NCI-H128 (cell line): ENCODE results near the gene GARIN5A.
"Not testable (repeated sequence)": the region's sequence is repeated elsewhere in the genome, so short reads cannot be mapped to it uniquely, and the experiment has no call there.

Source experiments
- DNase-seq: peaks from one replicate; lab custom pipeline; 2025; ENCODE audit not compliant: unreplicated experiment; lab: John Stamatoyannopoulos, UW

GARIN5A gene

DNA sequence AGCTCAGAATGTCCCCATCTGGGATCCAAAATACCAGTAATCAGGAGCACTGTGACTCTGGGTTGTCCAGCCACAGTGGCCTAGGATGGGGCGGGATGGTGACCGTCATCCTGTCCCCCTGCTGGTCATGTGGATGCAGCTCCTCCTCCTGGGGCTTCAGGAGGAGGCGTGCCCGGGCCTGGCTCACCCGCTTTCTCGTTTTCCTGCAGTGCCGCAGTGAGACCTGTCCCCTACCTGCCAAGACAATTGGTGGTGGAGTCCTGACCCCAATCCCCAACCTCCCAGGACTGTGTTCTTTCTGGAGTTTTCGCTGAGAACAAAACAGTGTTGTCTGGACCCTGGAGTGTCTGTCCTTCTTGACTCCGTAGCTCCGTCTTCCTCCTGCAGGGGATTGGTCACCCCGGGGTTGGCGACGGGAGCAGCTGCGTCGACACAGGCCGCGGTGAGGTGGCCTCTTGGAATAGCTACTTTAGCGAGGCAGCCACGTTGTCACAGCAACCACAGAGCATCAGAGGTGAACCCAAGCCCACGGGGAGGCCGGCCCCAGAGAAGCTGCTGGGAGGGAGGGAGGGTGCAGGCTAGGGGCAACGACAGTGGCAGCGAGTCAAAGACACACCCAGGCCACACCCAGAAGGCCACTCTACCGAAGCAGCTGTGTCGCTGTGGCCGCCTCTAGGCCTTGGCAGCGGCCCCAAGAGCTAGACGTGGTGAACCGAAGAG, 10.5 kb downstream of the GARIN5A start:
- DNase-seq: no peak

DNA sequence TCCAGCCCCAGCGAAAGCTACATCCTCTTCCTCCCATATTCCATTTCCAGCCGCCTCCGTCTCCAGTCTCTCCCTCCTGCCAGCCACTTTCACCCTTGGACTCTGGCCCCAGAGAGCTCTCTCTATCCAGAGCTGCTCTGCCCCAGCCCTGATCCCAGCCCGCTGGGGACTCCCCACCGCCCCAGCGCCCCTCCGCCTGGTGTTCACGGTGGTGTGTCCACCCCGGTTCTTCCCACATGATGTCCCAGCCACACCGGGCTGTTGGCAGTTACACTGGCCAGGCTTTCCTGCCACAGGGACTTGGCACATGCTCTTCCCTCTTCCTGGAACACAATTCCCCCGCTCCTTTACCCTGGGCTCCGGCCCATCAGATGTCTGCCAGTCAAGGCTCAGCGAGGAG, 11.6 kb downstream of the GARIN5A start:
- no peak for DNase-seq

DNA sequence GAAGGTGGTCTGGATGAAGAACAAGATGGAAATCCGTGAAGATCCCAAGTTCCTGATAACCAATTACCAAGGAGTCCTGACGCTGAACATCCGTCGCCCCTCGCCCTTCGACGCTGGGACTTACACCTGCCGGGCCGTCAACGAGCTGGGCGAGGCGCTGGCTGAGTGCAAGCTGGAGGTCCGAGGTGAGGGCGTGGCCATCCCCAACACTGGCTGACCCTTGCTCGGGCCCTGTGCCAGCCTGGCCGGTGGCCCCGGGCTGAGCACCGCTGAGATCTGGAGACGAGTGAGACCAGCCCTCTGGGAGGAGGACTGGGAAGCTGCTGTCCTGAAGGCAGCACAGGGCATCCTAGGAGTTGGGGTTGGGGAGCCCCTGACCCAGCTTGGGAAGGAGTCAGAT, 12.3 kb downstream of the GARIN5A start:
- no peak for DNase-seq

DNA sequence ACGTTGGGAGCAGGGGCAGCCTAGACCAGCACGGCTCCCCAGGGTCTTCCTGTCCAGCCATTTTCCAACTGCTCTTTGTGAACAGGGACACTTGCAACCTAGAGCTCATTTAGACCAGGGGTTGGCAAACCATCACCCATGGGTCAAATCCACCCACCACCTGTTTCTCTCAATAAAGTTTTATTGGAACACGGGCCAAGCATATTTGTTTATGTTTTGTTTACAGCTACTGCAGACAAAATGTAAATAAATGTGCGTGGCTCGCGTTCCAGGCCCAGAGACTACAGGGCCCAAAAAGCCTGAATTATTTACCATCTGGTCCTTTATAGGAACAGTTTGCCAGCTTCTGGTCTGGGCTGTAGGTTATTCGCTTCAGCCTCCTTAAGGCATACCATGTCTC, 13.7 kb downstream of the GARIN5A start:
- no peak for DNase-seq

DNA sequence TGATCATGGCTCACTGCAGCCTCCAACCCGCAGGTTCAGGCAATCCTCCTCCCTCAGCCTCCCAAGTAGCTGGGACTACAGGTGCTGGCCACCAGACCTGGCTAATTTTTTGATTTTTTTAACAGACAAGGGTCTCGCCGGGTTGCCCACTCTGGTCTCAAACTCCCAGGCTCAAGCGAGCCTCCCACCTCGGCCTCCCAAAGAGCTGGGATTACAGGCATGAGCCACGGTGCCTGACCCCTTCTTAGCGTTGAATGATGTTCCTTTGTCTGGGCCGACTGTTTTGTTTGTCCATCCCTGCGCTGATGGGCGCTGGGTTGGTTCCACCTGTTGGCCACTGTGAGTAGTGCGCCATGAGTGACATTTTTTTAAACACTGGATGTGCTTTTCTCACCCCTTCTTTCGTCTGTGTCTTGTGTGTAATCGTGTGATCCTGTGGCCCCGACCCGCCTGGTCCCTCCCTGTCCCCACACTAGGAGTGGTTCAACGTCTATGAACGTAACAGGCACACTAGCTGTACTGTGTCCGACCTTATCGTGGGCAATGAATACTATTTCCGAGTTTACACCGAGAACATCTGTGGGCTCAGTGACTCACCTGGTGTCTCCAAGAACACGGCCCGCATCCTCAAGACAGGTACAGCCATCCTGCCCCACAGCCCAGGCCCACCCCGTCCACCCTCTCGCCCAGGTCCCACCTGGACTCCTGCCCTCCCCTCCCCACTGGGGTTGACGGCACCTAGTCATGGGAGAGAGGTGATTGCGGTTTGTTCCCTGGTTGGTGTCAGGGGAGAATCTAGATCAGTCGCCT, 15.4 kb downstream of the GARIN5A start:
- DNase-seq: peak; percentile 44

DNA sequence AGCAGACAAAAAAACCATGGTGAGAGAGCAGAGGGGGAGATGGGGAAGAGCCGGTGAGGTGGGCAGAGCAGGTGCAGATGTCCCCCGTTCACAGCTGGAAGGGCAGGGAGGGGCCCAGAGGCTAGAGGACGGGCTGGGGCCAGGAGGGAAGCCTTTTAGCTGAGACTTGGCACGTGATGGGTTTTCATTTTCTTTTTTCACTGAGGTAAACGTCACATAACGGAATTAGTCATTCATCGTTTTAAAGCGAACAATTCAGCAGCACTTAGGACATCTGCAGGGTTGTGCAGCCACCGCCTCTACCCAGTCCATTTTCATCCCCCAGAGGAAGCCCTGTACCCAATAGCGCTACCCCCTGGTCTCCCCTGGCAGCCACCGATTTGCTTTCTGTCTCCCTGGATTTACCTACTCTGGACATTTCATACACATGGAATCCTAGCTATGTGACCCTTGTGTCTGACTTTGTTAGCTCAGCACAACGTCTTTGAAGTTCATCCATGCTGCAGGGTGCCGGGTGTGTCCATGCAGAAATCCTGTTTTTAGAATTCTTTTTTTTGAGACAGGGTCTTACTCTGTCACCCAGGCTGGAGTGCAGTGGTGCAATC, 16.4 kb downstream of the GARIN5A start:
- DNase-seq: no peak

DNA sequence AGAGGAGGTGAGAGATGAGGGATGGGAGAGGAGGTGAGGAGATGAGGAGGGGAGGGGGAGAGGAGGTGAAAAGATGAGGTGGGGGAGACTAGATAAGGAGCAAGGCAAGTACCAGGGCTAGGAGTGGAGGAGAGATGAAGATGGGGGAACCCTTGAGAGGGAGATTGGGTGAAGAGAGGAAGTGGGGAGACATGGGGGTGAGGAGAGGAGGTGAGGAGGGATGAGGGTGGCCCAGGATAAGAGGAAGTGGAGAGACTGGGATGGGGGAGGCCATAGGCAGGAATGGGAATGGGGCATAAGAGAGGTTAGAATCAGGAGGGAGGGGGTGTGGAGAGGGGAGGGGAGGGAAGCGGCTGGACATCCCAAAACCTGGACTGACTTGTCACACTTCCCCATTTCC, 17.0 kb downstream of the GARIN5A start:
- DNase-seq: no peak

DNA sequence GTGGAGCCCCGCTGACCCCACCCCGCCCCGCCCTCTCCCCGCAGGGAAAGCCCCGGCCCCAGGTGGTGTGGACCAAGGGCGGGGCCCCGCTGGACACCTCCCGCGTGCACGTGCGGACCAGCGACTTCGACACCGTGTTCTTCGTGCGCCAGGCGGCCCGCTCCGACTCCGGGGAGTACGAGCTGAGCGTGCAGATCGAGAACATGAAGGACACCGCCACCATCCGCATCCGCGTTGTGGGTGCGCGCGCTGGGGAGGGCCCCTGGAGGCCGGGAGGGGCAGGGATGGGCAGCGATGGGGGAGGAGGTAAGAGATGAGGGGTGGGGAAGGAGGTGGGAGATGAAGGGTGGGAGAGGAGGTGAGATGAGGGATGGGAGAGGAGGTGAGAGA, 17.6 kb downstream of the GARIN5A start:
- no peak for DNase-seq

DNA sequence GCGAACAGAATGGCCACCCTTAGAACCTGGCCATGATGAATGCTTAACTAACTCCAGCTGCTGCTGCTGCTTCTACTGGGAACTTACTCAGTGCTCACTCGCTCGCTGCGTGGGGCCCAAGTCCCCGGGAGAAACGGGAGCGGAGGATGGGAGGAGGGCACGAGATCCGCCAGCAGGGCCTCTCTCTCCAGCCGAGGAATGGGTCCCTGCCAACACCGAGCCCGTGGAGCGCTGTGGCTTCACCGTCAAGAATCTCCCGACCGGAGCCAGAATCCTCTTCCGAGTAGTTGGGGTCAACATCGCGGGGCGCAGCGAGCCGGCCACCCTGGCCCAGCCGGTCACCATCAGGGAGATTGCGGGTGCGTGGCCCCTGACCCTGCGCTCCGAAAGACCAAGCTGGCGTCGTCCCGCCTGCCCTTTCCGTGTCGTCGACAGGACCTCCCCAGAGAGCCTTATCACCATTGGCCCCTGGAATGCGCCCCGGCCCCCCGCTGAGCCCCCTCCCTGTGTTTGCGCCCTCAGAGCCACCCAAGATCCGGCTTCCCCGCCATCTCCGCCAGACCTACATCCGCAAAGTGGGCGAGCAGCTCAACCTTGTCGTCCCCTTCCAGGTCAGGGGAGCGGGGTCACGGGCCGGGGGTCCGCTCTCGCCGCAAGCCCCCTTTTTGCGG, 18.1 kb downstream of the GARIN5A start:
- DNase-seq: no peak

DNA sequence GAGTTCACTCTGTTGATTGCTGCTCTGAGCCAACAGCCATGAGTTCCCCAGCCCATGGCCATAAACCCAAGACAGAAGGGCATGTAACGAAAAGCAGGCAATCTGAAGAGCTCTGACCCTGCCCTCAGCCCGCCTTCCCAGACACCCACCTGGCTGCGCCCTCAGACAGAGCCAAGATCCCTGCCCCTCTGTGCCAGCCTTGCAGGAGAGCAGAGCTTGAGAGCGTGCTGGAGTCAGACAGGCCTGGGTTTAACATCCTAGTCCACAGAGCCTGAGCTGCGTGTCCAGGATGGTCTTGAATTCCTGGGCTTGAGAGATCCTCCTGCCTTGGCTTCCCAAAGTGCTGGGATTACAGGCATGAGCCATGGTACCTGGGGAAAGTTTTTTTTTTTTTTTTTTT, 19.3 kb downstream of the GARIN5A start:
- no peak for DNase-seq

DNA sequence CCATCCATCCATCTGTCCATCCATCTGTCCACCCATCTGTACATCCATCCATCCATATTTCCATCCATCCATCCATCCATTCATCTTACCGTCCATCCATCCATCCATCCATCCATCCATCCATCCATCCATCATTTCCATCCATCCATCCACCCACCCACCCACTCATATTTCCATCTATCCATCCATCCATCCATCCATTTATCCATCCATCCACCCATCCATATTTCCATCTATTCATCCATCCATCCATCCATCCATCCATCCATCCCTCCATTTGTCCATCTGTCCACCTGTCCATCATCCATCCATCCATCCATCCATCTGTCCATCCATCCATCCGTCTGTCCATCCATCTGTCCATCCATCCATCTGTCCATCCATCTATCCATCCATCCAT, 20.7 kb downstream of the GARIN5A start:
- no peak for DNase-seq

DNA sequence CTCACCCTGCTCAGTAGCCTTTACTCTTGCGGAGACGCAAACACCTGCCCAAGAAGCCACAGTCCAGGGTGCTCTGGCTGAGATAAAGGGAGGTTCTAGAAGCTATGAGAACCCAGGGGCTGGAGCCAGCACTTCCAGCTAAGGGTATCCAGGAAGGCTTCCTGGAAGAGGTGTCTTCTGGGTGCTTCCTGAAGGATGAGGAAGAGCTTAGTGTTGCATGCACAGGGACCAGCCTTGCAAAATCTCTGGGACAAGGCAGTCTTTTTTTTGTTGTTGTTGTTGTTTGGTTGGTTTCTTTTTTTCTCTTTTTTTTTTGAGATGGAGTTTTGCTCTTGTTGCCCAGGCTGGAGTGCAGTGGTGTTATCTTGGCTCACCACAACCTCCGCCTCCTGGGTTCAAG, 23.4 kb downstream of the GARIN5A start:
- no peak for DNase-seq

DNA sequence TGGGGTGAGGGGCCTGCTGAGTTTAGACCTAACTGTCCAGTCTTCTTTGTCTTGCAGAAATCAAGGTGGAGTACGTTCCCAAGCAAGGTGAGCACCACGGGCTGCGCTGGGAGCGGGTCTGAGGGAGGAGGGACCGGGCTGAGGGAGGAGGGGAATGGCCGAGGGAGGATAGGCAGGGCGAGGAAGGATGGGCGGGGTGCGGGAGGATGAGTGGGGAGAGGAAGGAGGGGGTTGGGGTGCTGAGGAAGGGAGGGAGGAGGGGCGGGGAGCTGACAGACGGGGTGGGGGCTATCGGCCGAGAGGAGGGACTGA, 25.5 kb downstream of the GARIN5A start:
- DNase-seq: no peak

DNA sequence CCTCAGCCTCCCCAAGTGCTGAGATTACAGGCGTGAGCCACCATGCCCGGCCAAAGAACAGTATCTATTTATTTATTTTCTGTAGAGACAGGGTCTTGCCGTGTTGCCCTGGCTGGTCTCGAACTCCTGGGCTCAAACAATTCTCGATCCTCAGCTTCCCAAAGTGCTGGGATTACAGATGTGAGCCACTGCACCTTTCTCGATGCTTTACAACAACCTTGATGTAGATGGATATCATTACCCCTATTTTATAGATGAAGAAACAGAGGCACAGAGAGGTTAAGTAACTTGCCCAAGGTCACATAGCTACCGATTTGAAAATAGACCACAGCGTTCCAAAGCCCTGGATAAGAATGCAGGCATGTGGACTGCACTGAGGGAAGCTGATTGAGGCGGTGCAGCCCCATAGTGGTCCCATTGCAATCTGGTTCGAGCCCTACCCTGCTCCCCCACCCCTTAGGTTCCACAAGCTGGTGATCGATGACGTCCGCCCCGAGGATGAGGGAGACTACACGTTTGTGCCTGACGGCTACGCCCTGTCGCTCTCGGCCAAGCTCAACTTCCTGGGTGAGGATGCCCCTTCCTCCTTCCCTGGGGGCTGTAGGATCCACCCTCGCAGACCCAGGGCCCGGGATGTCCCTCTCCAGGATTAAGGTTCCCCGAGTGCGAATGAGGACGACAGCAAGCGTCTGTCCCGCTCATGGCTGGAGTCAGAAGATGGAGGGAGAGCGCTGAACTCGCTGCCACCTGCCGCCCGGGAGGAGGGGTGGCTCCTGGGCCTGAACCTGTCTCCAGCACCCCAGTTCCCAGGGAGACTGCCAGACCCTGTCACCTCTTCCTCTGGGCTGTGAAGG, 26.1 kb downstream of the GARIN5A start:
- DNase-seq: no peak

DNA sequence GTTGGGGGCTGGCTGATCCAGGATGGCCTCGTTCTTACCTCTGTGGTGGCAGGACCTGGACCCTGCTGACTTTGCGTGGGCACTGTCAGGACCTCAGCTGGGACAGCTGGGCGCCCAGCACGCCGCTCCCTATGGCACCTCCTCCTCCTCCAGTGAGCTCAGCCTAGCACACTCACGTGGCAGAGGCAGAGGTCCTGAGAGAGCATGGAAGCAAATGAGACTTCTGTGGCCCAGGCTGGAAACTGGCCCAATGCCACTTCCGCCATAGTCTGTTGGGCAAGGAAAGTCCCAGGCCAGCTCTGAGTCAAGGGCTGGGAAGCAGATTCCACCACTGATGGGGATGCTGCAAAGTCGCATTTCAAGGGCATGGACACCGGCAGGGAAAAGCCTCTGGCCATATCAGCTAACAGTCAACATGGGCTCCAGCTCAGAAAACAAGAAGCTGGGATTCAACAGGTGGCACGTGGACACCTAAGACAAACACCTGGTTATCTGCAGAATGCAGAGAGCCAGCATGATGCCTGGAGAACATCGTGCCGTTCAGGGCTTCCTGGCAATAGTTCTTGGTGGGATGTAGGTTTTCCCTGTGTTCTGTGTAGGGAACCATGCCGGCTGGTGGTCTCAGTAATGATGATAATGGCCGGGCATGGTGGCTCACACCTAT, 27.3 kb downstream of the GARIN5A start:
- DNase-seq: no peak

DNA sequence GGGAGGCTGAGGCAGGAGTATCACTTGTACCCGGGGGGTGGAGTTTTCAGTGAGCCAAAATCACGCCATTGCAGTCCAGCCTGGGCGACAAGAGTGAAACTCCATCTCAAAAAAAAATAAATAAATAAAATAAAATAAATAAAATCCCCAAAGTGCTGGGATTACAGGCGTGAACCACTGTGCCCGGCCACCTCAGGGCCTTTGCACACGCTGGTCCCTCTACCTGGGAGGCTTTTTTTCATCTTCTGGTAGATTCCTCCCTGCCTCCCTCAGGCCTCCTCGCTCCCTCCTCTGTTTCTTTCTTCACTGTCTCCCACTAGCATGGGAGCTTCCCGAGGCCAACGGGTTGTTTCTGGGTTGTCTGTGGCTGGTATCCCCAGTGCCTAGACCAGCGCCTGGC, 28.9 kb downstream of the GARIN5A start:
- DNase-seq: no peak

DNA sequence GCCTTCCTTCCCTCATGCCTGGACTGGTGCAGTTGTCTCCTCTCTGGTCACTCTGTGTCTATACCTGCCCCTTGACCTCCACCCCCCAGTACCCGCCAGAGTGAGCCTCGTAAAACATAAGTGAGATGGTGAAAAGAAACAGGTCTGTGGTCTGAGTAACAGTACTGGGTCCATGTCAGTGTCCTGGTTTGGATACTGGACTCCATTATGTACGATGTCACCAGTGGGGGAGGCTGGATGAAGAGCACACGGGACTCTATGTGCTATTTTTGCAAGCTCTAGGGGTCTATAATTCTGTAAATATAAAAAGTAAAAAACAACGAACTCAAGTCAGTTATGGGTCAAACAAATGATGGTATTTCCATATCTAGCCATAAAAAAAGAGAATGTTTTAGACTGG, 29.6 kb downstream of the GARIN5A start:
- DNase-seq: no peak

DNA sequence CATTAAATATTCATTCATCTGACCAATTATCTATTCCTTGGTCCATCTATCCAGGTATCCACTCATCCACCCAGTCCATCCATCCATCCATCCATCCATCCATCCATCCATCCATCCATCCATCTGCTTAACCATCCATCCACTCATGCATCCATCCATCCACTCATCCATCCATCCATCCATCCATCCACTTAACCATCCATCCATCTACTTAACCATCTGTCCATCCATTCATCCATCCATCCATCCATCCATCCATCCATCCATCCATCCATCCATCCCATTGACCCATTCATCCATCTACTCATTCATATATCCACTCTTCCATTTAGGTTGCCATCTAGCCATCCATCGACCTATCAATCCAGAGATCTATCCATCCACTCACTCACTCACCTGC, 32.6 kb downstream of the GARIN5A start:
- no peak for DNase-seq

DNA sequence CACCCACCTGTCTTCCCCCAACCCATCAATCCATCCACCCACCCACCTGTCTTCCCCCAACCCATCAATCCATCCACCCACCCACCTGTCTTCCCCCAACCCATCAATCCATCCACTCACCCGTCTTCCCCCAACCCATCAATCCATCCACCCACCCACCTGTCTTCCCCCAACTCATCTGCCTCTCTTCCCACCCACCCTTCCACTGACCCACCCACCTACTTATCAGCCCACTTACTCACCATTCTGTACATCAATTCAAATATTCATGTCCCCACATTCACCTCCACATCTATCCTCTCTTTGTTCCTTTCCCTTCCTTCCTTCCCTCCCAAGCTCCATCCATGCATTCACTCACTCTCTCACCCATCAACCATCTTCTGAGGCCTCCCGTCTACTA, 37.5 kb downstream of the GARIN5A start:
- not testable (repeated sequence) for DNase-seq

DNA sequence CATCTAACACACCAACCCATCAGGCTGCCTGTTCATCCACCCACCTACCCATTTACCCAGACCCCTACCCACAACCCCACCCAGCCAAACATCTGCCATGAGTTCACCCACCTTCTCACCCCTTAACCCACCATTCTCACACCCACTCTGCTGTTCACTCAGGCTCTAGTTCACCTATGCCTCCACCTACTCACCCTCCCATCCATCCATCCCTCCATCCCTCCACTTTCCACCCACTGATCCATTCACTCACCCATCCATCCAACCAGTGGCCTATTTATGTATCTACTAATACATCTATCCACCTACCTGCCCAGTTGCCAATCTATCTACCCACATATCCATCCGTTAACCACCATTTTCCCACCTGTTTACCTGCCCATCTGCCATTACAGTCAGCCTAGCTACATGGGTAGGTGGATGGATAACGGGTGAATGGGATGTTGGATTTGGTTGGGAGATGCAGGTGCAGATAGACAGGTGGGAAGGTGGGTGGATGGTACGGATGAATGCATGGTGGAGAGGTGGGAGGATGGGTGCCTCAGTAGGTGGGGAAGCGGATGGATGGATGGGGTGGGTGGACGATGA, 38.7 kb downstream of the GARIN5A start:
- DNase-seq: no peak
